Measurements from ENCODE around the gene RHBDF2. TPM values are rescaled to one million over a fixed set of nuclear protein-coding genes. Genes with fewer than 3 reads are reported as not detected.

Gene RHBDF2
- total RNA-seq, 1 experiment from 2014 or later: 33.0 TPM

GRCh38 chr17:76504117-76504516, 2.9 kb upstream of the RHBDF2 start (continued):
- TF ChIP-seq SMAD3 (CRISPR knock-in tag; IDR thresholded peaks at IDR 0.05; ENCODE audit: borderline replicate concordance) (no peak), RORB (CRISPR knock-in tag; IDR thresholded peaks at IDR 0.05) (no peak), TEAD1 (CRISPR knock-in tag; IDR thresholded peaks at IDR 0.05) (no peak), SP1 (CRISPR knock-in tag; conservative IDR thresholded peaks at IDR 0.05) (no peak), NFE2L1 (CRISPR knock-in tag; IDR thresholded peaks at IDR 0.05) (no peak), ZNF671 (CRISPR knock-in tag; IDR thresholded peaks at IDR 0.05) (no peak), ZNF138 (CRISPR knock-in tag; conservative IDR thresholded peaks at IDR 0.05) (no peak), ZNF232 (CRISPR knock-in tag; IDR thresholded peaks at IDR 0.05) (no peak), JUN (CRISPR knock-in tag; IDR thresholded peaks at IDR 0.05) (no peak)
- TF ChIP-seq, protein P1, sequence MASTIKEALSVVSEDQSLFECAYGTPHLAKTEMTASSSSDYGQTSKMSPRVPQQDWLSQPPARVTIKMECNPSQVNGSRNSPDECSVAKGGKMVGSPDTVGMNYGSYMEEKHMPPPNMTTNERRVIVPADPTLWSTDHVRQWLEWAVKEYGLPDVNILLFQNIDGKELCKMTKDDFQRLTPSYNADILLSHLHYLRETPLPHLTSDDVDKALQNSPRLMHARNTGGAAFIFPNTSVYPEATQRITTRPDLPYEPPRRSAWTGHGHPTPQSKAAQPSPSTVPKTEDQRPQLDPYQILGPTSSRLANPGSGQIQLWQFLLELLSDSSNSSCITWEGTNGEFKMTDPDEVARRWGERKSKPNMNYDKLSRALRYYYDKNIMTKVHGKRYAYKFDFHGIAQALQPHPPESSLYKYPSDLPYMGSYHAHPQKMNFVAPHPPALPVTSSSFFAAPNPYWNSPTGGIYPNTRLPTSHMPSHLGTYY (CRISPR knock-in tag; IDR thresholded peaks at IDR 0.05): no peak
- TF ChIP-seq, protein P2, sequence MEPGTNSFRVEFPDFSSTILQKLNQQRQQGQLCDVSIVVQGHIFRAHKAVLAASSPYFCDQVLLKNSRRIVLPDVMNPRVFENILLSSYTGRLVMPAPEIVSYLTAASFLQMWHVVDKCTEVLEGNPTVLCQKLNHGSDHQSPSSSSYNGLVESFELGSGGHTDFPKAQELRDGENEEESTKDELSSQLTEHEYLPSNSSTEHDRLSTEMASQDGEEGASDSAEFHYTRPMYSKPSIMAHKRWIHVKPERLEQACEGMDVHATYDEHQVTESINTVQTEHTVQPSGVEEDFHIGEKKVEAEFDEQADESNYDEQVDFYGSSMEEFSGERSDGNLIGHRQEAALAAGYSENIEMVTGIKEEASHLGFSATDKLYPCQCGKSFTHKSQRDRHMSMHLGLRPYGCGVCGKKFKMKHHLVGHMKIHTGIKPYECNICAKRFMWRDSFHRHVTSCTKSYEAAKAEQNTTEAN (CRISPR knock-in tag; IDR thresholded peaks at IDR 0.05): no peak
- TF ChIP-seq, protein P3, sequence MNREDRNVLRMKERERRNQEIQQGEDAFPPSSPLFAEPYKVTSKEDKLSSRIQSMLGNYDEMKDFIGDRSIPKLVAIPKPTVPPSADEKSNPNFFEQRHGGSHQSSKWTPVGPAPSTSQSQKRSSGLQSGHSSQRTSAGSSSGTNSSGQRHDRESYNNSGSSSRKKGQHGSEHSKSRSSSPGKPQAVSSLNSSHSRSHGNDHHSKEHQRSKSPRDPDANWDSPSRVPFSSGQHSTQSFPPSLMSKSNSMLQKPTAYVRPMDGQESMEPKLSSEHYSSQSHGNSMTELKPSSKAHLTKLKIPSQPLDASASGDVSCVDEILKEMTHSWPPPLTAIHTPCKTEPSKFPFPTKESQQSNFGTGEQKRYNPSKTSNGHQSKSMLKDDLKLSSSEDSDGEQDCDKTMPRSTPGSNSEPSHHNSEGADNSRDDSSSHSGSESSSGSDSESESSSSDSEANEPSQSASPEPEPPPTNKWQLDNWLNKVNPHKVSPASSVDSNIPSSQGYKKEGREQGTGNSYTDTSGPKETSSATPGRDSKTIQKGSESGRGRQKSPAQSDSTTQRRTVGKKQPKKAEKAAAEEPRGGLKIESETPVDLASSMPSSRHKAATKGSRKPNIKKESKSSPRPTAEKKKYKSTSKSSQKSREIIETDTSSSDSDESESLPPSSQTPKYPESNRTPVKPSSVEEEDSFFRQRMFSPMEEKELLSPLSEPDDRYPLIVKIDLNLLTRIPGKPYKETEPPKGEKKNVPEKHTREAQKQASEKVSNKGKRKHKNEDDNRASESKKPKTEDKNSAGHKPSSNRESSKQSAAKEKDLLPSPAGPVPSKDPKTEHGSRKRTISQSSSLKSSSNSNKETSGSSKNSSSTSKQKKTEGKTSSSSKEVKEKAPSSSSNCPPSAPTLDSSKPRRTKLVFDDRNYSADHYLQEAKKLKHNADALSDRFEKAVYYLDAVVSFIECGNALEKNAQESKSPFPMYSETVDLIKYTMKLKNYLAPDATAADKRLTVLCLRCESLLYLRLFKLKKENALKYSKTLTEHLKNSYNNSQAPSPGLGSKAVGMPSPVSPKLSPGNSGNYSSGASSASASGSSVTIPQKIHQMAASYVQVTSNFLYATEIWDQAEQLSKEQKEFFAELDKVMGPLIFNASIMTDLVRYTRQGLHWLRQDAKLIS (CRISPR knock-in tag; IDR thresholded peaks at IDR 0.05; ENCODE audit: borderline replicate concordance): no peak

DNA sequence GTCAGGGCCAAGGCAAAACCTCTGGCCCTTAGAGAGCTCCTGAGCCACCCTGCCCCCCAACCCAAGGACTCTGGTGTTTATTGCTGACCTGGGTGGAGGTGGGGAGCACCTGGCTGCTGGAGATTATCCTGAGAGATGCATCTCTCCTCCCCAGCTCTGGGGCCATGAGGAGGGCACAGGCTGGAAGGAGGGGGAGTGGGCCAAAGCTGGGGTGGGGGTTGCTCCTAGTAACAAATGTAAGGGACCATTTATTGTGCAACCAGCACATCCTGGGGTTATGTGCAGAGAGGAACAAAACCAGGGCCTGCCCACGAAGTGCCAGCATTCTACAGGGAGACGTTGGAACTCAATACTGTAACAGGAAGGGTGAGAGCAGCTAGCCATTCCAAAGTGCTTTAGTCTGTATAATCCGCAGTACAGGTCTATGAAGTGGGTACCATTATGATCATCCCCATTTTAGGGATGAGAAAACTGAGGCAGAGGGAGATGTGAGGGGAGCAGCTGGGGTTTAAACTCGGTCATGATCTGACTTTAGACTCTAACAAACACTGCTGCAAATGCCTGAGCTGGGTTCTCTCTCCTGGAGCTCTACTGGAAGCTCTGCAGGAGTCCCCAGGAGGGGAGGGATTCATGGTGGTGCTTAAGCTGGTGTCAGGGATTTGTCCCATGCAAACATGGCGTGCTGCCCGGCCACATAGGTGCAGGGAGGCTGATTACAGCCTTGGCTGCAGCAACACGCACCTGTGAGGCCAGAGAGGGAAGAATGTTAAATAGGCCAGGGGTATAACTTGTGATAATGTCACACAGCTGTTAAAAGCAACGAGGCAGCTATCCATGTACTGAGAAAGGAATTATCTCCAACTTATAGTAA, 1.4 kb upstream of the RHBDF2 start:
- H3K27ac Mint-ChIP-seq: no peak overlapping the region
- peaks cover 43% of the 10 kb centered on the region for H3K4me1 Mint-ChIP-seq
- TF ChIP-seq ZNF138 (CRISPR knock-in tag; conservative IDR thresholded peaks at IDR 0.05) (no peak), EMX1 (CRISPR knock-in tag; IDR thresholded peaks at IDR 0.05) (no peak), ATF1 (CRISPR knock-in tag; IDR thresholded peaks at IDR 0.05) (no peak), CREB1 (CRISPR knock-in tag; IDR thresholded peaks at IDR 0.05) (no peak), ZNF416 (CRISPR knock-in tag; IDR thresholded peaks at IDR 0.05) (no peak), ATF2 (CRISPR knock-in tag; IDR thresholded peaks at IDR 0.05; ENCODE audit: borderline replicate concordance, low read depth) (no peak), KAT7 (CRISPR knock-in tag; IDR thresholded peaks at IDR 0.05; ENCODE audit: borderline replicate concordance) (no peak), NFATC4 (CRISPR knock-in tag; IDR thresholded peaks at IDR 0.05) (no peak), ELF4 (CRISPR knock-in tag; IDR thresholded peaks at IDR 0.05; ENCODE audit: low read depth) (no peak), E2F1 (CRISPR knock-in tag; IDR thresholded peaks at IDR 0.05) (no peak)
- TF ChIP-seq, protein P4, sequence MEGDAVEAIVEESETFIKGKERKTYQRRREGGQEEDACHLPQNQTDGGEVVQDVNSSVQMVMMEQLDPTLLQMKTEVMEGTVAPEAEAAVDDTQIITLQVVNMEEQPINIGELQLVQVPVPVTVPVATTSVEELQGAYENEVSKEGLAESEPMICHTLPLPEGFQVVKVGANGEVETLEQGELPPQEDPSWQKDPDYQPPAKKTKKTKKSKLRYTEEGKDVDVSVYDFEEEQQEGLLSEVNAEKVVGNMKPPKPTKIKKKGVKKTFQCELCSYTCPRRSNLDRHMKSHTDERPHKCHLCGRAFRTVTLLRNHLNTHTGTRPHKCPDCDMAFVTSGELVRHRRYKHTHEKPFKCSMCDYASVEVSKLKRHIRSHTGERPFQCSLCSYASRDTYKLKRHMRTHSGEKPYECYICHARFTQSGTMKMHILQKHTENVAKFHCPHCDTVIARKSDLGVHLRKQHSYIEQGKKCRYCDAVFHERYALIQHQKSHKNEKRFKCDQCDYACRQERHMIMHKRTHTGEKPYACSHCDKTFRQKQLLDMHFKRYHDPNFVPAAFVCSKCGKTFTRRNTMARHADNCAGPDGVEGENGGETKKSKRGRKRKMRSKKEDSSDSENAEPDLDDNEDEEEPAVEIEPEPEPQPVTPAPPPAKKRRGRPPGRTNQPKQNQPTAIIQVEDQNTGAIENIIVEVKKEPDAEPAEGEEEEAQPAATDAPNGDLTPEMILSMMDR (IDR thresholded peaks at IDR 0.05): no peak
- TF ChIP-seq, protein P5, sequence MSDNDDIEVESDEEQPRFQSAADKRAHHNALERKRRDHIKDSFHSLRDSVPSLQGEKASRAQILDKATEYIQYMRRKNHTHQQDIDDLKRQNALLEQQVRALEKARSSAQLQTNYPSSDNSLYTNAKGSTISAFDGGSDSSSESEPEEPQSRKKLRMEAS (CRISPR knock-in tag; IDR thresholded peaks at IDR 0.05): no peak
- TF ChIP-seq, protein P6, sequence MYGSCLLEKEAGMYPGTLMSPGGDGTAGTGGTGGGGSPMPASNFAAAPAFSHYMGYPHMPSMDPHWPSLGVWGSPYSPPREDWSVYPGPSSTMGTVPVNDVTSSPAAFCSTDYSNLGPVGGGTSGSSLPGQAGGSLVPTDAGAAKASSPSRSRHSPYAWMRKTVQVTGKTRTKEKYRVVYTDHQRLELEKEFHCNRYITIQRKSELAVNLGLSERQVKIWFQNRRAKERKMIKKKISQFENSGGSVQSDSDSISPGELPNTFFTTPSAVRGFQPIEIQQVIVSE (CRISPR knock-in tag; IDR thresholded peaks at IDR 0.05; ENCODE audit: borderline replicate concordance): no peak

More for the DNA sequence above, 1.4 kb upstream of the RHBDF2 start:
- no peak for ATAC-seq
- no peaks in the 10 kb centered on the region for H3K36me3 Mint-ChIP-seq
- CTCF ChIA-PET: interaction anchor here (0.5 to 5.1 kb wide), 16 partner anchors 9 to 178 kb away, joined by 3 to 29 read pairs (median 4); partner anchors contain the start of gene AANAT
- DNase-seq (ENCODE audit: low spot score): no peak
- peaks cover 14% of the 10 kb centered on the region for H3K27me3 Mint-ChIP-seq (ENCODE audit: low read depth)
- POLR2A ChIA-PET: no interaction called here
- H3K4me3 Mint-ChIP-seq: no peak overlapping the region
- no peaks in the 10 kb centered on the region for H3K9me3 Mint-ChIP-seq

Measured in WTC11 (cell line).